Panc1 (cell line): Measurements from ENCODE around the gene CENPP. TPM values are rescaled to one million over a fixed set of nuclear protein-coding genes. Genes with fewer than 3 reads are reported as not detected.

Source experiments
- ATAC-seq: fragments of 200-7000 bp; cut with Tn5 transposase; 2 replicates; pipeline ENCODE4 v1.9.1; 2020; ENCODE audit warnings: mild to moderate bottlenecking, moderate library complexity
- BruUV-seq: library from RNA; stranded (reverse); fragments of 400-500 nt; replicated peaks from 2 replicates; lab custom pipeline; 2021; lab: Mats Ljungman, UMichigan
- CTCF ChIA-PET: fragments of 300-600 bp; sonication (Branson Sonifier 250); formaldehyde crosslinking; loops from one replicate; lab custom pipeline; 2022; ENCODE audit warnings: antibody characterized with exemption; lab: Charles Lee
- POLR2A ChIA-PET: fragments of 300-600 bp; sonication (Branson Sonifier 250); formaldehyde crosslinking; loops from one replicate; lab custom pipeline; 2022; ENCODE audit warnings: antibody characterized with exemption; lab: Charles Lee
- DNase-seq: peaks from one replicate; pipeline ENCODE4 v3.0.0-alpha.2; 2010; ENCODE audit warnings: low read depth, low spot score
- H3K27ac ChIP-seq: 2 replicates; pipeline ENCODE4 v1.5.1; 2011; ENCODE audit warnings: mild to moderate bottlenecking, low read length, inconsistent platforms
- H3K27me3 ChIP-seq: fragments of 200-500 bp; sonication (Bioruptor generic); 2 replicates; pipeline ENCODE4 v1.6.0; 2014; ENCODE audit warnings: low read length, inconsistent platforms; ENCODE audit not compliant: control insufficient read depth, insufficient read depth
- H3K36me3 ChIP-seq: fragments of 200-500 bp; sonication (Bioruptor generic); 2 replicates; pipeline ENCODE4 v1.5.1; 2014; ENCODE audit warnings: inconsistent platforms, mild to moderate bottlenecking, low read length, moderate library complexity; ENCODE audit not compliant: control insufficient read depth, insufficient read depth
- H3K4me1 ChIP-seq: 2 replicates; pipeline ENCODE4 v1.5.1; 2011; ENCODE audit warnings: inconsistent platforms, mild to moderate bottlenecking, low read length, moderate library complexity; ENCODE audit not compliant: control insufficient read depth, insufficient read depth
- H3K4me3 ChIP-seq, 2 experiments: 2 replicates each; pipeline ENCODE4 v1.5.1; 2011 to 2012; ENCODE audit warnings: low read depth in 2 of 2, low read length in 2 of 2, mild to moderate bottlenecking in 2 of 2, inconsistent platforms in 1 of 2, moderate library complexity in 1 of 2
- H3K9me3 ChIP-seq: fragments of 200-500 bp; sonication (Bioruptor generic); 2 replicates; pipeline ENCODE4 v1.5.1; 2014; ENCODE audit warnings: low read depth, mild to moderate bottlenecking, inconsistent platforms, low read length, moderate library complexity; ENCODE audit not compliant: control insufficient read depth, insufficient read depth
- POLR2AphosphoS5 ChIP-seq: IDR thresholded peaks from 2 replicates; pipeline ENCODE4 v1.6.1; 2012; ENCODE audit warnings: mild to moderate bottlenecking, low read depth, low read length, moderate library complexity
- REST ChIP-seq, 2 experiments: IDR thresholded peaks; 2 replicates each; pipeline ENCODE4 v1.6.1; 2011 to 2012; ENCODE audit warnings: low read depth in 2 of 2, control low read depth in 1 of 2, low read length in 1 of 2, mild to moderate bottlenecking in 1 of 2, moderate library complexity in 1 of 2; ENCODE audit not compliant: insufficient read depth in 1 of 2
- SIN3A ChIP-seq: IDR thresholded peaks from 2 replicates; pipeline ENCODE4 v1.6.1; 2012; ENCODE audit warnings: low read depth, mild to moderate bottlenecking, low read length, moderate library complexity, borderline replicate concordance; ENCODE audit not compliant: insufficient read depth
- TCF7L2 ChIP-seq: IDR thresholded peaks from 2 replicates; pipeline ENCODE4 v1.6.1; 2011; ENCODE audit warnings: mild to moderate bottlenecking, low read depth, low read length, inconsistent platforms
- in situ Hi-C: cut with HindIII; loops from 2 replicates; pipeline ENCODE4 v1.10.0; 2016; ENCODE audit warnings: low sequenced_read_pairs, low pct_unique_long_range_greater_than_20kb
- intact Hi-C: fragments of 100-400 bp; cut with micrococcal nuclease; formaldehyde crosslinking; loops from one replicate; pipeline ENCODE4 v1.10.0; 2022; ENCODE audit not compliant: unreplicated experiment
- total RNA-seq: library from RNA; stranded (reverse); gene quantifications from one replicate; pipeline ENCODE4 v1.2.1, GENCODE V29; 2021; ENCODE audit not compliant: unreplicated experiment
- TF ChIP-seq, protein P1 (sequence below): fragments of 450-650 bp; IDR thresholded peaks from 2 replicates; pipeline ENCODE4 v1.5.1; 2017; ENCODE audit warnings: mild to moderate bottlenecking

The CENPP gene
- total RNA-seq, 1 experiment from 2014 or later = 6.7 TPM

DNA sequence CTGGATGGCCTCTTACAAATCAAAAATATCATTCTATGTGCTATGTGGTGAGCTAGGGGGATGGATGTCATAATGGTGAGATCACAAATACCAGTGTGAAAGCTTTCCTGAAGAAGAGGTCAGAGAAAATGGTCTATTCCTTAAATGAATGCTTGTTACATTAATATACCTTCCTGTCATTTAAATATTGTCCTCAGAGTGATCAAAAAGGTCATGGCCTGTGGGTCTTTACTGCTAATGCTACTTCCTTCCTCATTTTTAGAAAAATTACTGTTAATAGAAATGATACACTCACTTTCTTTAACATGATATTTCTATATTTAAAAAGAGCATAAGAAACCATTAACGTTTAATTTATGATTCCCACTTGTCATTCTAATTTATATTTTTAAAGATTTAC is 88.8 kb downstream of the CENPP start:
- no peak overlapping the region for H3K4me3 ChIP-seq
- no peaks in the 10 kb centered on the region for H3K36me3 ChIP-seq
- intact Hi-C loops (no loop called here), in situ Hi-C loops (no loop called here)
- H3K27ac ChIP-seq = no peak overlapping the region
- BruUV-seq = no TSS peak
- TF ChIP-seq TCF7L2 (no peak), POLR2AphosphoS5 (no peak), REST (IDR thresholded peaks at IDR 0.05; ENCODE audit: insufficient read depth in 1 of 2, low read depth in 2 of 2, low read length in 1 of 2) (no peak), SIN3A (no peak)
- TF ChIP-seq, protein P1, sequence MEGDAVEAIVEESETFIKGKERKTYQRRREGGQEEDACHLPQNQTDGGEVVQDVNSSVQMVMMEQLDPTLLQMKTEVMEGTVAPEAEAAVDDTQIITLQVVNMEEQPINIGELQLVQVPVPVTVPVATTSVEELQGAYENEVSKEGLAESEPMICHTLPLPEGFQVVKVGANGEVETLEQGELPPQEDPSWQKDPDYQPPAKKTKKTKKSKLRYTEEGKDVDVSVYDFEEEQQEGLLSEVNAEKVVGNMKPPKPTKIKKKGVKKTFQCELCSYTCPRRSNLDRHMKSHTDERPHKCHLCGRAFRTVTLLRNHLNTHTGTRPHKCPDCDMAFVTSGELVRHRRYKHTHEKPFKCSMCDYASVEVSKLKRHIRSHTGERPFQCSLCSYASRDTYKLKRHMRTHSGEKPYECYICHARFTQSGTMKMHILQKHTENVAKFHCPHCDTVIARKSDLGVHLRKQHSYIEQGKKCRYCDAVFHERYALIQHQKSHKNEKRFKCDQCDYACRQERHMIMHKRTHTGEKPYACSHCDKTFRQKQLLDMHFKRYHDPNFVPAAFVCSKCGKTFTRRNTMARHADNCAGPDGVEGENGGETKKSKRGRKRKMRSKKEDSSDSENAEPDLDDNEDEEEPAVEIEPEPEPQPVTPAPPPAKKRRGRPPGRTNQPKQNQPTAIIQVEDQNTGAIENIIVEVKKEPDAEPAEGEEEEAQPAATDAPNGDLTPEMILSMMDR = no peak
- POLR2A ChIA-PET = no interaction called here
- no peaks in the 10 kb centered on the region for H3K4me1 ChIP-seq
- H3K9me3 ChIP-seq = no peaks in the 10 kb centered on the region
- CTCF ChIA-PET = no interaction called here
- no peaks in the 10 kb centered on the region for H3K27me3 ChIP-seq
- DNase-seq = no peak
- ATAC-seq = no peak

GRCh38 chr9:92422611-92423338 is 97.0 kb downstream of the CENPP start:
- ATAC-seq (no peak), DNase-seq (no peak)
- Histone ChIP-seq H3K36me3 (no peaks in the 10 kb centered on the region), H3K4me1 (no peaks in the 10 kb centered on the region), H3K9me3 (no peaks in the 10 kb centered on the region), H3K27me3 (no peaks in the 10 kb centered on the region), H3K4me3 (no peak overlapping the region), H3K27ac (no peak overlapping the region)
- ChIA-PET CTCF (no interaction called here), POLR2A (no interaction called here)
- no TSS peak for BruUV-seq
- no peak for TF ChIP-seq REST (IDR thresholded peaks at IDR 0.05; ENCODE audit: insufficient read depth in 1 of 2, low read depth in 2 of 2, low read length in 1 of 2)
- in situ Hi-C loops (no loop called here), intact Hi-C loops (no loop called here)
